SK-N-SH (cell line): ENCODE data around the gene SMIM5. TPM values are rescaled to one million over a fixed set of nuclear protein-coding genes. Genes with fewer than 3 reads are reported as not detected.

ENCODE experiments used
- CTCF ChIA-PET: fragments of 300-600, 350-600 bp; formaldehyde crosslinking; extraction: SDS; loops from one replicate; lab custom pipeline; 2021; lab: Yijun Ruan, JAX
- POLR2A ChIA-PET: fragments of 350-600 bp; sonication (Branson Sonifier 250); formaldehyde crosslinking; extraction: SDS; loops from one replicate; lab custom pipeline; 2020; ENCODE audit warnings: antibody characterized with exemption, inconsistent platforms; lab: Yijun Ruan, JAX
- DNase-seq: peaks from one replicate; pipeline ENCODE4 v3.0.0; 2012
- H2AFZ ChIP-seq: fragments of 200-600 bp; sonication (generic); 2 replicates; pipeline ENCODE4 v1.8.1; 2016; ENCODE audit warnings: antibody characterized with exemption, mild to moderate bottlenecking, low read depth
- H3F3A ChIP-seq: fragments of 200-600 bp; sonication (generic); replicated peaks from 2 replicates; pipeline ENCODE3; 2016; ENCODE audit warnings: antibody characterized with exemption, mild to moderate bottlenecking; ENCODE audit not compliant: insufficient read depth
- H3K27ac ChIP-seq, 2 experiments: fragments of 200-500 bp in 1 of 2; fragments of 200-600 bp in 1 of 2; sonication (Bioruptor generic) in 1 of 2; sonication (generic), shearing (Covaris generic) in 1 of 2; 2 replicates each; pipeline versions ENCODE4 v1.5.1 to v1.6.1; 2014 to 2016; ENCODE audit warnings: low read depth in 2 of 2, inconsistent platforms in 1 of 2, low read length in 1 of 2, mild to moderate bottlenecking in 1 of 2, mixed read lengths in 1 of 2
- H3K27me3 ChIP-seq: fragments of 200-600 bp; sonication (generic), shearing (Covaris generic); 2 replicates; pipeline ENCODE4 v1.6.1; 2016; ENCODE audit warnings: mixed run types; ENCODE audit not compliant: insufficient read depth
- H3K36me3 ChIP-seq, 2 experiments: fragments of 200-500 bp in 1 of 2; fragments of 200-600 bp in 1 of 2; sonication (Bioruptor generic) in 1 of 2; sonication (generic) in 1 of 2; replicated peaks in 1 of 2; 2 replicates each; pipeline versions ENCODE3 to v1.5.1; 2014 to 2016; ENCODE audit warnings: low read length in 1 of 2, mild to moderate bottlenecking in 1 of 2; ENCODE audit not compliant: insufficient read depth in 2 of 2, control insufficient read depth in 1 of 2
- H3K4me1 ChIP-seq, 2 experiments: fragments of 200-500 bp in 1 of 2; fragments of 200-600 bp in 1 of 2; sonication (Bioruptor generic) in 1 of 2; sonication (generic), shearing (Covaris generic) in 1 of 2; 2 replicates each; pipeline versions ENCODE4 v1.5.1 to v1.6.1; 2014 to 2016; ENCODE audit warnings: low read depth in 1 of 2, low read length in 1 of 2, mixed run types in 1 of 2; ENCODE audit not compliant: insufficient read depth in 2 of 2, control insufficient read depth in 1 of 2
- H3K4me2 ChIP-seq: fragments of 200-600 bp; sonication (generic), shearing (Covaris generic); 2 replicates; pipeline ENCODE4 v1.6.1; 2017; ENCODE audit warnings: mixed run types
- H3K4me3 ChIP-seq, 2 experiments: fragments of 200-500 bp in 1 of 2; fragments of 200-600 bp in 1 of 2; sonication (Bioruptor generic) in 1 of 2; sonication (generic), shearing (Covaris generic) in 1 of 2; 2 replicates each; pipeline versions ENCODE4 v1.5.1 to v1.8.1; 2014 to 2016; ENCODE audit warnings: low read depth in 2 of 2, inconsistent platforms in 1 of 2, low read length in 1 of 2, mild to moderate bottlenecking in 1 of 2, mixed read lengths in 1 of 2, moderate library complexity in 1 of 2
- H3K79me2 ChIP-seq: fragments of 200-600 bp; sonication (generic); 2 replicates; pipeline ENCODE4 v1.8.1; 2017; ENCODE audit warnings: mild to moderate bottlenecking; ENCODE audit not compliant: insufficient read depth
- H3K9ac ChIP-seq: fragments of 200-600 bp; sonication (generic); 2 replicates; pipeline ENCODE4 v1.6.1; 2017; ENCODE audit warnings: mixed run types
- H3K9me2 ChIP-seq: fragments of 200-600 bp; sonication (generic); 2 replicates; pipeline ENCODE4 v1.6.1; 2017; ENCODE audit warnings: mixed run types
- H3K9me3 ChIP-seq: fragments of 200-600 bp; sonication (generic); 2 replicates; pipeline ENCODE4 v1.6.1; 2017; ENCODE audit warnings: mixed run types, mild to moderate bottlenecking, moderate library complexity
- H4K20me1 ChIP-seq: fragments of 200-600 bp; sonication (generic); 2 replicates; pipeline ENCODE4 v1.6.1; 2017; ENCODE audit warnings: mild to moderate bottlenecking, mixed run types; ENCODE audit not compliant: insufficient read depth
- CTCF ChIP-seq: fragments of 200-600 bp; sonication (generic); IDR thresholded peaks from 2 replicates; pipeline ENCODE4 v1.6.1; 2017; ENCODE audit warnings: antibody characterized with exemption, mild to moderate bottlenecking, moderate library complexity
- EZH2phosphoT487 ChIP-seq: fragments of 200-600 bp; sonication (generic); IDR thresholded peaks from 2 replicates; pipeline ENCODE4 v1.6.1; 2017; ENCODE audit warnings: low read depth, mixed run types, mild to moderate bottlenecking, antibody characterized with exemption, moderate library complexity, borderline replicate concordance
- POLR2AphosphoS5 ChIP-seq: IDR thresholded peaks from 2 replicates; pipeline ENCODE4 v1.6.1; 2012; ENCODE audit warnings: low read depth, low read length
- RAD21 ChIP-seq: IDR thresholded peaks from 2 replicates; pipeline ENCODE4 v1.6.1; 2012; ENCODE audit warnings: mild to moderate bottlenecking, low read length
- YY1 ChIP-seq: IDR thresholded peaks from 2 replicates; pipeline ENCODE4 v1.4.0; 2012; ENCODE audit warnings: low read depth, mild to moderate bottlenecking
- WGBS: methylation state at CpG from one replicate; pipeline ENCODE4 v1.1.6; 2017; ENCODE audit warnings: low lambda C conversion rate; 5-methylcytosine and 5-hydroxymethylcytosine counted together
- polyA plus RNA-seq, 3 experiments: library from polyadenylated mRNA; depleted of rRNA; stranded (reverse); fragments of >200 nt; gene quantifications; 2 replicates each; pipeline ENCODE4 v1.2.3, GENCODE V29; 2012
- TF ChIP-seq, protein P1 (sequence below): IDR thresholded peaks from 2 replicates; pipeline ENCODE4 v1.4.0; 2012; ENCODE audit warnings: low read depth, borderline replicate concordance
- TF ChIP-seq, protein P2 (sequence below): fragments of 150-350 bp; IDR thresholded peaks from 2 replicates; pipeline ENCODE4 v1.6.1; 2017; ENCODE audit warnings: antibody characterized with exemption, low read length, low read depth, borderline replicate concordance
- TF ChIP-seq, protein P3 (sequence below): IDR thresholded peaks from 2 replicates; pipeline ENCODE4 v1.4.0; 2012; ENCODE audit warnings: low read depth

SMIM5 gene
- polyA plus RNA-seq, 1 of the 3 experiments (the other 2 are of a cell fraction): 0.02 TPM

DNA sequence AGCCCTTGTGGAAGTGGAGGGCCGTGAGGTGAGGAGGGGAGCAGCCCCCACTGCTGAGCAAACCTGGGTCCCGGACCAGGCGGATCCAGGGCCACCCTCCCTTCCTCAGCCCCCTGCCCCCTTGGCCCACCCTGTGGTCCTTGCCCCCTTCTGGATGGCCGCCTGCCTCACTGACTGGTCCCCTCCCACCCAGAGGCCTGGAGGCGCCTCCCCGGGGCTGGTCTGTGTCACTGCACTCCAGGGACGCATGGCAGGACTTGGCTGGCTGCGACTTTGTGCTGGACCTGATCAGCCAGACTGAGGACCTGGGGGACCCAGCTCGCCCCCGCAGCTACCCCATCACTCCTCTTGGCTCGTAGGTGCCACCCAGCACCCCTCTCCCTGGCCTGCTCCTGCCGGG lies 19.2 kb upstream of the SMIM5 start:
- H3K9me3 ChIP-seq: no peaks in the 10 kb centered on the region
- no peak overlapping the region for H3K9ac ChIP-seq
- no peaks in the 10 kb centered on the region for H3K79me2 ChIP-seq
- H3K4me2 ChIP-seq: no peak overlapping the region
- CTCF ChIA-PET: interaction anchor here (0.9 to 37.9 kb wide), 7 partner anchors 9 to 135 kb away, joined by 3 to 1189 read pairs (median 18); partner anchors contain the start of gene SMIM5
- H3K27me3 ChIP-seq: no peaks in the 10 kb centered on the region
- H3K36me3 ChIP-seq: no peaks in the 10 kb centered on the region
- no peaks in the 10 kb centered on the region for H4K20me1 ChIP-seq
- DNase-seq: peak; percentile 78
- H3K4me3 ChIP-seq: no peak overlapping the region
- H3K27ac ChIP-seq: no peak overlapping the region
- H3K4me1 ChIP-seq: no peaks in the 10 kb centered on the region
- H2AFZ ChIP-seq: no peak overlapping the region
- TF ChIP-seq, protein P1, sequence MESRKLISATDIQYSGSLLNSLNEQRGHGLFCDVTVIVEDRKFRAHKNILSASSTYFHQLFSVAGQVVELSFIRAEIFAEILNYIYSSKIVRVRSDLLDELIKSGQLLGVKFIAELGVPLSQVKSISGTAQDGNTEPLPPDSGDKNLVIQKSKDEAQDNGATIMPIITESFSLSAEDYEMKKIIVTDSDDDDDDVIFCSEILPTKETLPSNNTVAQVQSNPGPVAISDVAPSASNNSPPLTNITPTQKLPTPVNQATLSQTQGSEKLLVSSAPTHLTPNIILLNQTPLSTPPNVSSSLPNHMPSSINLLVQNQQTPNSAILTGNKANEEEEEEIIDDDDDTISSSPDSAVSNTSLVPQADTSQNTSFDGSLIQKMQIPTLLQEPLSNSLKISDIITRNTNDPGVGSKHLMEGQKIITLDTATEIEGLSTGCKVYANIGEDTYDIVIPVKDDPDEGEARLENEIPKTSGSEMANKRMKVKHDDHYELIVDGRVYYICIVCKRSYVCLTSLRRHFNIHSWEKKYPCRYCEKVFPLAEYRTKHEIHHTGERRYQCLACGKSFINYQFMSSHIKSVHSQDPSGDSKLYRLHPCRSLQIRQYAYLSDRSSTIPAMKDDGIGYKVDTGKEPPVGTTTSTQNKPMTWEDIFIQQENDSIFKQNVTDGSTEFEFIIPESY: no peak
- peak; percentile 20; the same call in 1 of the 2 replicates for TF ChIP-seq CTCF
- POLR2A ChIA-PET: no interaction called here
- 71% methylated on average over 2 of the region's 12 CpGs for WGBS
- no peaks in the 10 kb centered on the region for H3F3A ChIP-seq
- H3K9me2 ChIP-seq: no peaks in the 10 kb centered on the region

- POLR2A ChIA-PET: no interaction called here
- H3K79me2 ChIP-seq: no peaks in the 10 kb centered on the region
Observed at GRCh38 chr17:75614556-75615270, 18.5 kb upstream of the SMIM5 start.

More at GRCh38 chr17:75614556-75615270, 18.5 kb upstream of the SMIM5 start:
- Histone ChIP-seq H3F3A (no peaks in the 10 kb centered on the region), H3K9me3 (no peaks in the 10 kb centered on the region), H3K4me1 (no peaks in the 10 kb centered on the region; a peak in 1 of 4 replicates), H3K9ac (no peak overlapping the region), H2AFZ (no peak overlapping the region), H3K36me3 (no peaks in the 10 kb centered on the region), H3K9me2 (no peaks in the 10 kb centered on the region), H3K27ac (no peak overlapping the region), H3K4me3 (no peak overlapping the region), H4K20me1 (no peaks in the 10 kb centered on the region), H3K27me3 (no peaks in the 10 kb centered on the region), H3K4me2 (no peak overlapping the region)
- CTCF ChIA-PET: interaction anchor here (0.7 to 37.9 kb wide), 10 partner anchors 9 to 192 kb away, joined by 3 to 1189 read pairs (median 5); partner anchors contain the start of genes LLGL2 and SMIM5
- no peak for DNase-seq
- WGBS: 68% methylated on average over 8 of the region's 19 CpGs
- TF ChIP-seq CTCF (no peak), POLR2AphosphoS5 (no peak), EZH2phosphoT487 (no peak), RAD21 (no peak), YY1 (no peak)
- TF ChIP-seq, protein P1: no peak
- TF ChIP-seq, protein P2, sequence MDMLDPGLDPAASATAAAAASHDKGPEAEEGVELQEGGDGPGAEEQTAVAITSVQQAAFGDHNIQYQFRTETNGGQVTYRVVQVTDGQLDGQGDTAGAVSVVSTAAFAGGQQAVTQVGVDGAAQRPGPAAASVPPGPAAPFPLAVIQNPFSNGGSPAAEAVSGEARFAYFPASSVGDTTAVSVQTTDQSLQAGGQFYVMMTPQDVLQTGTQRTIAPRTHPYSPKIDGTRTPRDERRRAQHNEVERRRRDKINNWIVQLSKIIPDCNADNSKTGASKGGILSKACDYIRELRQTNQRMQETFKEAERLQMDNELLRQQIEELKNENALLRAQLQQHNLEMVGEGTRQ: no peak
- TF ChIP-seq, protein P3, sequence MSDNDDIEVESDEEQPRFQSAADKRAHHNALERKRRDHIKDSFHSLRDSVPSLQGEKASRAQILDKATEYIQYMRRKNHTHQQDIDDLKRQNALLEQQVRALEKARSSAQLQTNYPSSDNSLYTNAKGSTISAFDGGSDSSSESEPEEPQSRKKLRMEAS: no peak
